Hematopoietic multipotent progenitor cell treated with erythropoietin and hydrocortisone succinate and interleukin-3 and kit ligand, for 6 days (in vitro differentiated cells): ENCODE measurements around the gene CD300LD.
"Not testable (repeated sequence)": the region's sequence is repeated elsewhere in the genome, so short reads cannot be mapped to it uniquely, and the experiment has no call there.

Experiments used
- DNase-seq: peaks from one replicate; pipeline ENCODE4 v3.0.0-alpha.2; 2015

Gene CD300LD

DNA sequence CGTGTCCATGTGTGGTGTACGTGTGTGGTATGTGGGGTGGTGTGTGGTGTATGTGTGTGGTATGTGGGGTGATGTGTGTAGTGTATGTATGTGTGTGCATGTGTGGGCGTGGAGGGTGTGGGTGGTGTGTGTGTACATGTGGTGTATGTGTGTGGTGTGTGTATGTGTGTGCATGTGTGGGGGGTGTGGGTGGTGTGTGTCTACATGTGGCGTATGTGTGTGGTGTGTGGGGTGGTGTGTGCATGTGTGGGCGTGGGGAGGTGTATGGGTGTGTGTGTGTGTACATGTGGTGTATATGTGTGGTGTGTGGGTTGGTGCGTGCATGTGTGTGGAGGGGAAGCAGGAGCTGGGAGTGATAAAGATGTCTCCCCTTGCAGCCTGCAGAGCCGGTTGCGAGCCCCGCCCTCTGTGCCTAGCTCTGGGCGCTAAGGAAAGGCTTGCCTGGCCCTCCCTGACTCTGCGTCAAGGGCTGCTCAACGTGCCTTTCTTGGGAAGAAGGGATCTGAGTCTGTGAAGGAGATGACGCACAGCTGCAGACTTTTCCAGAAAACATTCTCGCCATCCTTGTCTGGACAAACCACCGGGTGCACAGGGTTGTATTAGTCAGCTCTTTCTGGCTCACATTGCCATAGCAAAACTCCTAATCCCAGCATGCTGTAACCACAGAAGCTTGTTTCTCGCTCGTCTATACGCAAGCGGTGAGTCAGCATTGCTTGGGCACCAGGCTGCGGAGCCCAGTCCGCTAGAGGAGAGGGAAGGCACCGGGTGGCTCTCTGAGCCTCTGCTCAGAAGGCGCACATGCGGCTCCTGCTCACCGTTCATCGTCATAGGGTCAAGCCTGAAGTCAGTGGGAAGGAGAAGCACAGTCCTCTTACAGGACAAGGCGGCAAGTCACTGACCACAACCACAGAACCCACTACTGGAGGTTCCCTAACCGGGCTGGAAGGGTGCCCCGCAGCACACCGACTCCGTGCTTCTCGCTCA, 22.8 kb downstream of the CD300LD start:
- DNase-seq: peak; percentile 87

- no peak for DNase-seq
Observed at GRCh38 chr17:74568106-74568873, 23.8 kb downstream of the CD300LD start.

GRCh38 chr17:74567397-74567796, 24.7 kb downstream of the CD300LD start, which contains the start of gene CD300H:
CD300H (minus strand) TSS chr17:74567509.
- no peak for DNase-seq

DNA sequence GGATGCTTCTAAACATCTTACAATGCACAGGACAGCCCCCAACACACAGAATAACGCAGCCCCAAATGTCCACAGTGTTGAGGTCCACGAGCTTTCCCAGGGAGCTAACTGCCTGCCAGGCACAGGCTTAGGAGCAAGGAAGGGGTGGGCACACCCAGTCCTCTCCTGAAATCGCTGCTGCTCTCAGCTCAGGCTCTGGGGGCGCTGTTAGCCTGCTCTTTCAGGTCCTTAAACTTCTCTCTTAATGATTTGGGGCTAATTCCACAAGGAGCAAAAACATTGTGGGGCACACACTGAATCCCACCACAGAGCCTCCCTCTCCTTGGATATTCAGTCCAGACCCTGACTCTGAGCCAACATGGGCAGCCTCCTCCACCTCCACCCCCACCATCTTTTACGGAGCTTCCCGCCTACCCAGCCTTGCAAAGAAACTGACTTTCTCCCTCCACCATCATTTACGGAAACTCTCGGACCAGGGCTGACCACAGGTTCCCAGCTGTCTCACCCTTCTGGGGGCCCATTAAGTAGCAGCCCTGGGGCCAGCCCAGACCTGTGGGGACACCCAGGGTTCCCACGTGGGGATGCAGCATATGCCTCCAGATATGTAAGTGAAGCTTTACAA, 25.8 kb downstream of the CD300LD start:
- DNase-seq: peak; percentile 77

DNA sequence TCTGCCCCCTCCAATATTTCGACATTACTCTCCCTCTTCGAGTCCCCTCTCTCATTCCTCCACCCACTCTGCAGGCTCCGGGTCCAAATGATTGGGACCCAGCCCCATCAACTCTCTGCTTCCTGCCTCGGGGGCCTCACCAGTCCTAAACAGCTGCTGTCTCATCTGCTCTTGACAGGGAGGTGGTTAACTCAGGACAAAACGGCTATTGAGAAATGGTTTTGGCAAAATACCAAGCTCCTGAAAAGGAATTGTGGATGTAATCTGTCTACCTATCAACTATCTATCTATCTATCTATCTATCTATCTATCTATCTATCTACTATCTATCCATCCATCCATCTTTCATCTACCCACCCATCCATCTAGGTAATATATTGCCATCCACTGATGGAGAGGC, 27.0 kb downstream of the CD300LD start:
- no peak for DNase-seq

DNA sequence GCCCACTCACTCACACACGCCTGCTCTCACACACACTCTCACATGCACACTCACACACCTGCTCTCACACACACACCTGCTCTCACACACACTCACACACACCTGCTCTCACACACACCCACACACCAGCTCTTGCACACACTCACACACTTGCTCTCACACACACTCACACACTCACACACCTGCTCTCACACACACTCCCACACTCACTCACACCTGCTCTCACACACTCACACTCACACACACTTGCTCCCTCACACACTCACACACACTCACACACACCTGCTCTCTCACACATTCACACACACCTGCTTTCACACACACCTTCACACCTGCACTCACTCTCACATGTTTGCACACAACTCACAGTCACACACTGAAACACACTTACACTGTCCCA, 28.7 kb downstream of the CD300LD start:
- DNase-seq: no peak

- DNase-seq: no peak
Observed at GRCh38 chr17:74561586-74561985, 30.5 kb downstream of the CD300LD start.

DNA sequence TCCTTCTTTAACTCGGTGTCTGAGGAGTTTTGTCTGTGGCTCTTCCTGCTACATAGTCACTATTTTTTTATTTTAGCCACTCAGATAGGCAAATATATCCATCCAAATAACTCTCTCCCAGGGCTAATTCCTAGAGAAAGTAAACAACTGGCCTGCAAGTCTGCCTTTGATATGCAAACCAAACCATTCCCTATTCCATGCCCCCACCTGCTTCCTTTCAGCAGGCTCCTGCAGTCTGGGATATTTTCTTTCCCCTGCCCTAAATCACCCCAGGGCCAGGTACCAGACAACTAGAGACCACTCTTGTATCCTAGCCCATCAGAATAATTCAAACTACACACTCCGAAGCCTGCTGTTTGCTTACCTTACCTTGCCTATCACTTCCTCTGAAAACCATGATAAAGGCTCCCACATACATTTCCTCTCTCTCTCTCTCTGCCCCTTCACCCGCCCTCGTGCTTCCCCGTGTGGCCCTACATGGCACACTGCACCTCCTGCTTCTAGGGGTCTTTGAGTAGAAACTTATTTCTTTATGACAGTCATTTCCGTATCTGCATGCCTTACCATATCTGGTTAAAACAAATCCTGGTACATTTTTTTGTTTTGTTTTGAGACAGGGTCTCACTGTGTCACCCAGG, 33.1 kb downstream of the CD300LD start:
- no peak for DNase-seq

DNA sequence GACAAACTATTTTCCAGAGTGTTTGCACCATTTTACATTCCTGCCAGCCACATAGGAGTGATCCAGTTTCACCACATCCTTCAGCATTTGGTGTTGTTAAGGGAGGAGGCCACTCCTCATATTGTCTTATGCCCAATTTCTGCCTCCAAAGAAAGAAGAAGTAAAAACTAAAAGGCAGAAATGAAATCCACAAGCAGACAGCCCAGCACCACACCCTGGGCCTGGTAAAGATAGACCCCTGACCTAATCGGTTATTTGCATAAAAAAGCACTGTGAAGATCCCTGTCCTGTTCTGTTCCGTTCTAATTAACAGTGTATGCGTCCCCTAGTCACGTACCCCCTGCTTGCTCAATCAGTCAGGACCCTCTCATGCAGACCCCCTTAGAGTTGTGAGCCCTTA, 33.7 kb downstream of the CD300LD start:
- DNase-seq: not testable (repeated sequence)

GRCh38 chr17:74555427-74555940, 36.6 kb downstream of the CD300LD start:
- peak; percentile 54 for DNase-seq

DNA sequence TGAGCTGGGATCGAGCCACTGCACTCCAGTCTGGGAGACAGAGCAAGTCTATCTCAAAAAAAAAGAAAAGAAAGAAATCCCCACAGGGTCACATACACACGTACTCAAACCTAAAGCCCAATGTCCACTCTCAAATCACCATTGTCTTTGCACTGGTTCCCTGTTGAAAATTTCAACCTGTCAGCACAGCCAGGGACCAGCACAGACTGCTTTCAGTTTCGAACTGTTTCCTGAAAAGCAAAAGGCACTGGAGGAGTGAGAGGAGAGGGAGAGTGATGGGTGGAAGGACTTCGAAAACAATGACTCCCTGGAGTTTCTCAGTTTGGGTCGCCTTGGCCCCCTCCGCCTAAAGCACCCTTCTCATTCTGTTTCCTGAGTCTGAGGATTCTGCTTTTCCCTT, 37.2 kb downstream of the CD300LD start:
- no peak for DNase-seq

- DNase-seq: no peak
Observed at GRCh38 chr17:74552037-74552436, 40.0 kb downstream of the CD300LD start.

GRCh38 chr17:74550602-74551001, 41.5 kb downstream of the CD300LD start:
- DNase-seq: no peak

GRCh38 chr17:74549343-74549742, 42.7 kb downstream of the CD300LD start:
- DNase-seq: no peak

DNA sequence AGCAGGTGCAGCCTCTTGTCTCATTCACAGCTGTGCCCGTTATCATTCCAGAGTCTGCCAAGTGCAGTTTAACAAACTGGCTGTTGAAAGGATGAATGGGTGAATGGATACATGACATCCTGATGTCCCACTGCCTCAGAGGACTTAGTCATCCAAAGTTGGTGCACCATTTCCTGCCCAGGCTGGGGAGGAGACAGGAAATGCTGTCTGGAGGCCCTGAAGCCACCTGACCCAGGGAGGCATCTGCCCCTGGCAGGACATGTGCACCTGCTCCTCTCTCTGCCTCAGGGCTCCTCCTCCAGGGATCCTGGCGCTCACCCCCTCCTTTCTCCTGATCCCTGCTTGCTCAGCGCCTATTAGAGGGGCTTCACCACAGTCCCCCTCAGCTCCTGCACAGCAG, 44.3 kb downstream of the CD300LD start:
- DNase-seq: no peak

- DNase-seq: no peak
Observed at GRCh38 chr17:74547264-74547663, 44.8 kb downstream of the CD300LD start.

DNA sequence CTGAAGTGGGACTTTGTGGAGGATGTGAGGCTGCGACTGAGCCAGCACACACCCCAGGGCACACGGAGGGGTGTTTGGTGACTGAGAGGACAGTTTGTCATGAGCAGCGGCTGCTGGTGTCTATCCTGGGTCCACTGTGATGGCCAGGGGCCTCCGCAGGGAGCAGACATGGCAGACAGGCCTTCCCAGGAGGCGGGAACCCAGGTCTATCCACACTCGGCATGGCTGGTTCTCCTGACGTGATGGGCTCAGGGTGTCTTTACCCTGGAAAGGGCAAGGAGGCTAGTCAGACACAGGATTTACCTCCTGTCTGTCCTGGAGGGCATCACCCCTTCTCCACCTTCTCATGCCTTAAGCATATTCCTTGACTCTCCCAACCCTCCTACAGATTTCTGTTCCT, 45.5 kb downstream of the CD300LD start:
- DNase-seq: no peak

- peak; percentile 60 for DNase-seq
Observed at GRCh38 chr17:74545843-74546230, 46.2 kb downstream of the CD300LD start, which contains the start of gene CD300C. CD300C (minus strand) TSS chr17:74546115; CDS start chr17:74545782, 333 bp downstream.

GRCh38 chr17:74544991-74545842, 46.9 kb downstream of the CD300LD start:
- DNase-seq: no peak

DNA sequence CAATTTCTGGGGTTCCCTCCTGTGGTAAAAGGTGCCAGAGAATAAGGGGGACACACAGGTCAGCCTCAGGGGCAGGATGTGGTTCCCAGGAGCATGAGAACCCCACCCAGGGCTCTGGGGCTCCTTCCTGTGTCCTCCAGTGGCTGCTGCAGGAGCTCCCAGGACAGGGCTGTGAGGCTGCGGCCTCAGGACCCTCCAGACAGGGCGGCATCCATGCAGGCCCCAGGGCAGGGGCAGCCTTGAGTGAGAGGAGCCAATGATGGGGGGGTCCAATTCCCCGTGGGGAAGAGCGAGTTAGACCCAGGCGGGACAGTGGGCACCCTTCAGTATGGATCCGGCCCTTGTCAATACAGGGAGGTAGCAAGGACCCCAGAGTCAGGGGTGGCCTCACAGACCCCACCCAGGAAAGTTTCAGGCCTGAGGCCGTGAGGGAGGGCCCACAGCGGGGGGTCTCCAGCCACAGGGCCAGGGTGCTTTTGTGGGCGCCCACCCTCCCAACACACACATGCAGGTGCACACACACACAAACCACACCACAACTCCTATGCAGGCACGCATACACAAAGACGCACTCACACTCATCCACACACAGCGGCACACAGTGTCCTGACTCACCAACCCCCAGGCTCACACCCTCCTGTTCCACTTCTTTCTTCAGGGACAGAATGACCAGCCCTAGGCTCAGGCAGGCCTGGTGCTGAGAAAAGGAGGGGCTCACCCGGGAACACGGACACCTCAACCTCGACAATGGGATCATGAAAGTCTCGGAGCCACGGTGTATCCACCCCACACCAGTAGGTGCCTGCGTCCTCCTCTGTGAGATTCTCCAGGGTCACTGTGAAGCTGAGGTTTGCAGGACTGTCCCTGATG, 48.0 kb downstream of the CD300LD start:
- no peak for DNase-seq
